ENCODE data around the gene IL2. TPM values are rescaled to one million over a fixed set of nuclear protein-coding genes. Genes with fewer than 3 reads are reported as not detected.

The IL2 gene
- not detected for polyA plus RNA-seq (2013, experiment 1 of 2)
- not detected for polyA plus RNA-seq (2013, experiment 2 of 2)

DNA sequence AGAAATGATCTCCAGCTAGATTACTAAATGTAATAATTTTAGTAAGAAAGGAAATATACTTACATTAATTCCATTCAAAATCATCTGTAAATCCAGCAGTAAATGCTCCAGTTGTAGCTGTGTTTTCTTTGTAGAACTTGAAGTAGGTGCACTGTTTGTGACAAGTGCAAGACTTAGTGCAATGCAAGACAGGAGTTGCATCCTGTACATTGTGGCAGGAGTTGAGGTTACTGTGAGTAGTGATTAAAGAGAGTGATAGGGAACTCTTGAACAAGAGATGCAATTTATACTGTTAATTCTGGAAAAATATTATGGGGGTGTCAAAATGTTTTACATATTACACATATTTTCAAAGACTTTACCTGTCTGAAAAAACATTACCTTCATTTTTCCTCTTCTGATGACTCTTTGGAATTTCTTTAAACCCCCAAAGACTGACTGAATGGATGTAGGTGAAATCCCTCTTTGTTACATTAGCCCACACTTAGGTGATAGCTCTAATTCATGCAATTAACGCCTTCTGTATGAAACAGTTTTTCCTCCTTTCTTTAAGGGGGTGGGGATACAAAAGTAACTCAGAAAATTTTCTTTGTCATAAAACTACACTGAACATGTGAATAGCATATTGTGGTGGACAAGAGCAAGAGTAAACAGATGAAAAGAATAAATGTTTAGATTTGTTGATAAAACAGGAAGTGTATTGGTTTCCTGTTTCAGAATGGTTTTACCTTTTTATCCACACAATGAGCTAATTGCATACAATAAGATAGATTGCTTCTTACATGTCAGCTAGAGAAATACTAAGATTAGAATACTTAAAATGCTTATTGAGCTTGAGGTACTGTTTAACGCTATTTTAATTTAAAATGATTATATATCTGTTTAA is at the start of gene IL2:
Gene IL2, minus strand, starts transcription at position 495 of the 886 bp plus-strand sequence. Its CDS starts 285 bp downstream, at position 210.
- Histone ChIP-seq H3K4me2 (ENCODE audit: insufficient read depth, low read length, poor library complexity, severe bottlenecking) (no peak within 1 kb of the TSS), H2BK12ac (ENCODE audit: low read length) (no peak within 1 kb of the TSS), H4K91ac (ENCODE audit: low read depth, low read length, poor library complexity) (no peak within 1 kb of the TSS), H2BK15ac (ENCODE audit: low read length) (no peak within 1 kb of the TSS), H3K9ac (ENCODE audit: low read depth, low read length, poor library complexity) (no peak within 1 kb of the TSS), H3K27ac (replicated peaks; ENCODE audit: low read length) (no peak within 1 kb of the TSS), H4K8ac (ENCODE audit: low read depth, low read length) (no peak within 1 kb of the TSS), H2AK5ac (ENCODE audit: low read depth, low read length) (no peak within 1 kb of the TSS), H3K18ac (ENCODE audit: low read length) (no peak within 1 kb of the TSS), H3K79me1 (ENCODE audit: low read depth, low read length) (no peaks in the 10 kb centered on the region), H3K4me3 (ENCODE audit: low read length in 2 of 2) (no peak within 1 kb of the TSS), H2BK120ac (ENCODE audit: low read depth, low read length) (no peak within 1 kb of the TSS), H3K23ac (ENCODE audit: low read depth, low read length, poor library complexity) (no peak within 1 kb of the TSS), H2AFZ (ENCODE audit: low read length) (no peak within 1 kb of the TSS), H3K27me3 (ENCODE audit: control insufficient read depth in 3 of 3, insufficient read depth in 3 of 3, low read depth in 1 of 3, low read length in 3 of 3) (no peaks in the 10 kb centered on the region), H3K36me3 (replicated peaks in 1 of 2; ENCODE audit: control insufficient read depth in 2 of 2, insufficient read depth in 2 of 2, low read length in 2 of 2) (no peaks in the 10 kb centered on the region), H2BK5ac (ENCODE audit: low read length) (no peak within 1 kb of the TSS), H3K4me1 (ENCODE audit: control insufficient read depth in 2 of 2, insufficient read depth in 1 of 2, low read depth in 1 of 2, low read length in 2 of 2) (no peaks in the 10 kb centered on the region), H3K9me3 (replicated peaks in 1 of 2; ENCODE audit: control insufficient read depth in 2 of 2, insufficient read depth in 1 of 2, low read depth in 1 of 2, low read length in 2 of 2) (no peaks in the 10 kb centered on the region), H3K4ac (ENCODE audit: low read length) (no peak within 1 kb of the TSS), H3K14ac (ENCODE audit: low read length) (no peak within 1 kb of the TSS)
- no peak for DNase-seq (ENCODE audit: low spot score)
- no CpG with 5 or more reads among the region's 2 CpGs for WGBS, 2 donors (ENCODE audit: extremely low coverage in 2 of 2, insufficient read length in 2 of 2, insufficient replicate concordance in 1 of 2)

- Histone ChIP-seq H2AK5ac (ENCODE audit: low read depth, low read length) (no peak overlapping the region), H4K91ac (ENCODE audit: low read depth, low read length, poor library complexity) (no peak overlapping the region), H2BK12ac (ENCODE audit: low read length) (no peak overlapping the region), H3K4me2 (ENCODE audit: insufficient read depth, low read length, poor library complexity, severe bottlenecking) (no peak overlapping the region), H2BK5ac (ENCODE audit: low read length) (no peak overlapping the region), H4K8ac (ENCODE audit: low read depth, low read length) (no peak overlapping the region), H3K14ac (ENCODE audit: low read length) (no peak overlapping the region), H3K27ac (replicated peaks; ENCODE audit: low read length) (no peak overlapping the region), H2AFZ (ENCODE audit: low read length) (no peak overlapping the region), H3K18ac (ENCODE audit: low read length) (no peak overlapping the region), H3K4me3 (ENCODE audit: low read length in 2 of 2) (no peak overlapping the region), H3K27me3 (ENCODE audit: control insufficient read depth in 3 of 3, insufficient read depth in 3 of 3, low read depth in 1 of 3, low read length in 3 of 3) (no peaks in the 10 kb centered on the region), H3K79me1 (ENCODE audit: low read depth, low read length) (no peaks in the 10 kb centered on the region), H2BK15ac (ENCODE audit: low read length) (no peak overlapping the region), H3K9ac (ENCODE audit: low read depth, low read length, poor library complexity) (no peak overlapping the region), H3K36me3 (replicated peaks in 1 of 2; ENCODE audit: control insufficient read depth in 2 of 2, insufficient read depth in 2 of 2, low read length in 2 of 2) (no peaks in the 10 kb centered on the region), H2BK120ac (ENCODE audit: low read depth, low read length) (no peak overlapping the region), H3K23ac (ENCODE audit: low read depth, low read length, poor library complexity) (no peak overlapping the region), H3K4ac (ENCODE audit: low read length) (no peak overlapping the region), H3K9me3 (replicated peaks in 1 of 2; ENCODE audit: control insufficient read depth in 2 of 2, insufficient read depth in 1 of 2, low read depth in 1 of 2, low read length in 2 of 2) (no peaks in the 10 kb centered on the region), H3K4me1 (ENCODE audit: control insufficient read depth in 2 of 2, insufficient read depth in 1 of 2, low read depth in 1 of 2, low read length in 2 of 2) (no peaks in the 10 kb centered on the region)
- no CpG with 5 or more reads among the region's 3 CpGs for WGBS, 2 donors (ENCODE audit: extremely low coverage in 2 of 2, insufficient read length in 2 of 2, insufficient replicate concordance in 1 of 2)
- DNase-seq (ENCODE audit: low spot score), result no peak
These were observed 46.7 kb upstream of the IL2 start for GRCh38 chr4:122503214-122503613.

DNA sequence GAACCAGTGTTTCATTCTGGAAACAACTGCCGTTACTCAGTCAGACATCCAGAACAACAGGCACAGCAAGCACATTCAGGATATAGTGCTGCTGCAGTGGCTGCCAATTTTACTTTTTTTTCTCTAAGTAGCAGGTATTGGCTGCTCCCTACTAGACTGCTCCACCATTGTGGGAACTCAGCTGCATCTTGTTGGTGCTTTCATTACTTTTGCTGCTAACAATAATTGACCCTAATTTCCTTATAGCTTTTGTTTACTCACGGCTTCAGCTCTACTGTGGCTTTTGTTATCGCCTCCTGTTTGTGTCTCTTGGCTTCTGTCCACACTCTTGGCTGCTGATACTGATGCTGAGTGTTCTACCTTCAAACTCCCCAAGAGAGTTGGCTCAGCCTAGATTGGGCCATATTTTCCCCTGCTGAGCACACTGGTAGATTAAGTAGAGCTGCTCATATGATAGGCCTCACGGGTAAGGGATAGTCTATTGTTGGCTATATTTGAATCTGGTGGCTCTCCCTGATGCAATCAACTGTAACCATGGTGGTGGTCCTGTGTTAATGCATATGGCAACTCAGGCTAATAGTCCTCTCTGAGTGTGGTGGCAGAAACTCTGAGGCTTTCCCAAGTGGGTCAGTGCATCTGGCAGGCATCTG is 44.5 kb upstream of the IL2 start:
- Histone ChIP-seq H2AFZ (ENCODE audit: low read length) (no peak overlapping the region), H2BK120ac (ENCODE audit: low read depth, low read length) (no peak overlapping the region), H3K14ac (ENCODE audit: low read length) (no peak overlapping the region), H2AK5ac (ENCODE audit: low read depth, low read length) (no peak overlapping the region), H2BK5ac (ENCODE audit: low read length) (no peak overlapping the region), H3K9me3 (replicated peaks in 1 of 2; ENCODE audit: control insufficient read depth in 2 of 2, insufficient read depth in 1 of 2, low read depth in 1 of 2, low read length in 2 of 2) (no peaks in the 10 kb centered on the region), H3K4me1 (ENCODE audit: control insufficient read depth in 2 of 2, insufficient read depth in 1 of 2, low read depth in 1 of 2, low read length in 2 of 2) (no peaks in the 10 kb centered on the region), H3K27me3 (ENCODE audit: control insufficient read depth in 3 of 3, insufficient read depth in 3 of 3, low read depth in 1 of 3, low read length in 3 of 3) (no peaks in the 10 kb centered on the region), H3K18ac (ENCODE audit: low read length) (no peak overlapping the region), H3K4ac (ENCODE audit: low read length) (no peak overlapping the region), H3K4me3 (ENCODE audit: low read length in 2 of 2) (no peak overlapping the region), H3K36me3 (replicated peaks in 1 of 2; ENCODE audit: control insufficient read depth in 2 of 2, insufficient read depth in 2 of 2, low read length in 2 of 2) (no peaks in the 10 kb centered on the region), H3K23ac (ENCODE audit: low read depth, low read length, poor library complexity) (no peak overlapping the region), H3K79me1 (ENCODE audit: low read depth, low read length) (no peaks in the 10 kb centered on the region), H3K27ac (replicated peaks; ENCODE audit: low read length) (no peak overlapping the region), H2BK15ac (ENCODE audit: low read length) (no peak overlapping the region), H3K9ac (ENCODE audit: low read depth, low read length, poor library complexity) (no peak overlapping the region), H3K4me2 (ENCODE audit: insufficient read depth, low read length, poor library complexity, severe bottlenecking) (no peak overlapping the region), H4K91ac (ENCODE audit: low read depth, low read length, poor library complexity) (no peak overlapping the region), H4K8ac (ENCODE audit: low read depth, low read length) (no peak overlapping the region), H2BK12ac (ENCODE audit: low read length) (no peak overlapping the region)
- WGBS, 2 donors (ENCODE audit: extremely low coverage in 2 of 2, insufficient read length in 2 of 2, insufficient replicate concordance in 1 of 2), result no CpG with 5 or more reads among the region's 4 CpGs
- no peak for DNase-seq (ENCODE audit: low spot score)

GRCh38 chr4:122489061-122489460 is 32.5 kb upstream of the IL2 start:
- no peak overlapping the region for H4K91ac ChIP-seq (ENCODE audit: low read depth, low read length, poor library complexity)
- H3K9me3 ChIP-seq (replicated peaks in 1 of 2; ENCODE audit: control insufficient read depth in 2 of 2, insufficient read depth in 1 of 2, low read depth in 1 of 2, low read length in 2 of 2), result peaks cover 6 to 11% of the 10 kb centered on the region in 2 donors
- H3K27me3 ChIP-seq (ENCODE audit: control insufficient read depth in 3 of 3, insufficient read depth in 3 of 3, low read depth in 1 of 3, low read length in 3 of 3), result no peaks in the 10 kb centered on the region
- no peak overlapping the region for H3K4ac ChIP-seq (ENCODE audit: low read length)
- no peak overlapping the region for H4K8ac ChIP-seq (ENCODE audit: low read depth, low read length)
- no peak overlapping the region for H3K9ac ChIP-seq (ENCODE audit: low read depth, low read length, poor library complexity)
- H2BK12ac ChIP-seq (ENCODE audit: low read length), result no peak overlapping the region
- no peaks in the 10 kb centered on the region for H3K79me1 ChIP-seq (ENCODE audit: low read depth, low read length)
- H3K27ac ChIP-seq (replicated peaks; ENCODE audit: low read length), result no peak overlapping the region
- no peak for DNase-seq (ENCODE audit: low spot score)
- no peak overlapping the region for H2AFZ ChIP-seq (ENCODE audit: low read length)
- H3K36me3 ChIP-seq (replicated peaks in 1 of 2; ENCODE audit: control insufficient read depth in 2 of 2, insufficient read depth in 2 of 2, low read length in 2 of 2), result no peaks in the 10 kb centered on the region
- H2BK120ac ChIP-seq (ENCODE audit: low read depth, low read length), result no peak overlapping the region
- no peak overlapping the region for H3K4me3 ChIP-seq (ENCODE audit: low read length in 2 of 2)
- no peak overlapping the region for H3K4me2 ChIP-seq (ENCODE audit: insufficient read depth, low read length, poor library complexity, severe bottlenecking)
- H3K23ac ChIP-seq (ENCODE audit: low read depth, low read length, poor library complexity), result no peak overlapping the region
- H2AK5ac ChIP-seq (ENCODE audit: low read depth, low read length), result no peak overlapping the region
- H3K14ac ChIP-seq (ENCODE audit: low read length), result no peak overlapping the region
- H2BK5ac ChIP-seq (ENCODE audit: low read length), result no peak overlapping the region
- H3K4me1 ChIP-seq (ENCODE audit: control insufficient read depth in 2 of 2, insufficient read depth in 1 of 2, low read depth in 1 of 2, low read length in 2 of 2), result no peaks in the 10 kb centered on the region
- no peak overlapping the region for H2BK15ac ChIP-seq (ENCODE audit: low read length)
- H3K18ac ChIP-seq (ENCODE audit: low read length), result no peak overlapping the region
